HepG2 (cell line): Measurements from ENCODE around the gene MSI2. TPM values are rescaled to one million over a fixed set of nuclear protein-coding genes. Genes with fewer than 3 reads are reported as not detected.

Experiments used
- ATAC-seq: fragments of 200-7000 bp; cut with Tn5 transposase; 3 replicates; pipeline ENCODE4 v1.9.1; 2020; ENCODE audit warnings: mild to moderate bottlenecking, moderate library complexity
- BruUV-seq: library from RNA; stranded (reverse); fragments of 400-500 nt; replicated peaks from 2 replicates; lab custom pipeline; 2021; lab: Mats Ljungman, UMichigan
- CTCF ChIA-PET: fragments of 300-600 bp; formaldehyde crosslinking; extraction: SDS; loops from one replicate; lab custom pipeline; 2021; ENCODE audit warnings: low total read pairs, inconsistent platforms, low intra/inter-chr PET ratio; lab: Yijun Ruan, JAX
- POLR2A ChIA-PET: fragments of 350-600 bp; sonication (Branson Sonifier 250); formaldehyde crosslinking; loops from one replicate; lab custom pipeline; 2020; ENCODE audit warnings: antibody characterized with exemption, inconsistent platforms; lab: Yijun Ruan, JAX
- DNase-seq: peaks from one replicate; pipeline ENCODE4 v3.0.0-alpha.2; 2015; ENCODE audit warnings: low spot score
- FAIRE-seq: peaks from 3 replicates; lab custom pipeline; 2011; peaks lifted over from hg19 to GRCh38; lab: Jason Lieb, UNC
- H2AFZ ChIP-seq: one replicate; pipeline ENCODE4 v1.6.1; 2011; ENCODE audit warnings: low read length, inconsistent platforms
- H3K27ac ChIP-seq: fragments of 300-600 bp; 3 replicates; pipeline ENCODE4 v1.8.0; 2011; ENCODE audit warnings: mixed run types, mild to moderate bottlenecking, mixed read lengths, low read length, inconsistent platforms; ENCODE audit not compliant: insufficient read depth; ENCODE audit errors: extremely low read length
- H3K27me3 ChIP-seq, 2 experiments: fragments of 200-600 bp in 1 of 2; 2 replicates in 1 of 2; 3 replicates in 1 of 2; pipeline versions ENCODE4 v1.6.0 to v1.8.0; 2011; ENCODE audit warnings: low read length in 2 of 2, mild to moderate bottlenecking in 2 of 2, moderate library complexity in 2 of 2, inconsistent platforms in 1 of 2; ENCODE audit not compliant: insufficient read depth in 2 of 2, control insufficient read depth in 1 of 2
- H3K36me3 ChIP-seq, 2 experiments: fragments of 200-600 bp in 1 of 2; replicated peaks in 1 of 2; 2 replicates in 1 of 2; 3 replicates in 1 of 2; pipeline versions ENCODE4 v1.5.1 to v1.8.0; 2011; ENCODE audit warnings: low read length in 2 of 2, inconsistent platforms in 1 of 2; ENCODE audit not compliant: insufficient read depth in 2 of 2, control insufficient read depth in 1 of 2
- H3K4me1 ChIP-seq: 2 replicates; pipeline ENCODE4 v1.5.1; 2012; ENCODE audit warnings: low read length, inconsistent platforms; ENCODE audit not compliant: insufficient read depth
- H3K4me2 ChIP-seq: 2 replicates; pipeline ENCODE4 v1.6.0; 2011; ENCODE audit warnings: low read depth, low read length, inconsistent platforms
- H3K4me3 ChIP-seq, 3 experiments: fragments of 200-600 bp in 1 of 3; sonication (generic), shearing (Covaris generic) in 1 of 3; replicated peaks in 1 of 3; 2 replicates each; pipeline ENCODE4 v1.5.1; 2011 to 2016; ENCODE audit warnings: low read length in 3 of 3, inconsistent platforms in 2 of 3, low read depth in 2 of 3, mild to moderate bottlenecking in 2 of 3, control low read depth in 1 of 3, mixed read lengths in 1 of 3; ENCODE audit not compliant: insufficient read depth in 1 of 3
- H3K79me2 ChIP-seq: one replicate; pipeline ENCODE4 v1.6.1; 2011; ENCODE audit warnings: low read length, inconsistent platforms; ENCODE audit not compliant: insufficient read depth
- H3K9ac ChIP-seq: 2 replicates; pipeline ENCODE4 v1.6.0; 2011; ENCODE audit warnings: mild to moderate bottlenecking, low read depth, low read length, inconsistent platforms; ENCODE audit not compliant: insufficient read depth
- H3K9me3 ChIP-seq: 2 replicates; pipeline ENCODE4 v1.5.1; 2012; ENCODE audit warnings: mild to moderate bottlenecking, low read length
- H4K20me1 ChIP-seq: 2 replicates; pipeline ENCODE4 v1.6.0; 2011; ENCODE audit warnings: inconsistent platforms, mild to moderate bottlenecking, low read length, moderate library complexity; ENCODE audit not compliant: insufficient read depth
- HMG20A ChIP-seq: IDR thresholded peaks from 2 replicates; pipeline ENCODE4 v1.6.1; 2016; ENCODE audit warnings: borderline replicate concordance
- HNF4G ChIP-seq, 2 experiments: sonication (generic) in 1 of 2; formaldehyde crosslinking in 1 of 2; IDR thresholded peaks; 2 replicates each; pipeline versions ENCODE4 v1.4.0 to v1.6.1; 2011 to 2020; ENCODE audit warnings: borderline replicate concordance in 2 of 2, low read depth in 2 of 2, mild to moderate bottlenecking in 2 of 2, low read length in 1 of 2, missing genetic modification reagents in 1 of 2, moderate library complexity in 1 of 2
- HNRNPLL ChIP-seq: fragments of 200-400 bp; formaldehyde crosslinking; IDR thresholded peaks from 2 replicates; pipeline ENCODE4 v1.6.1; 2017; ENCODE audit warnings: mild to moderate bottlenecking, low read depth, low read length; ENCODE audit not compliant: poor library complexity, severe bottlenecking
- ONECUT2 ChIP-seq: sonication (generic); formaldehyde crosslinking; IDR thresholded peaks from 2 replicates; pipeline ENCODE4 v1.4.0; 2020; ENCODE audit warnings: missing genetic modification reagents
- POGZ ChIP-seq: sonication (generic); formaldehyde crosslinking; IDR thresholded peaks from 2 replicates; pipeline ENCODE4 v1.4.0; 2020; ENCODE audit warnings: mild to moderate bottlenecking, missing genetic modification reagents
- PRMT3 ChIP-seq: sonication (generic); formaldehyde crosslinking; IDR thresholded peaks from 2 replicates; pipeline ENCODE4 v1.8.1; 2022; ENCODE audit warnings: low read depth, mild to moderate bottlenecking, moderate library complexity, missing genetic modification reagents, borderline replicate concordance
- RBM22 ChIP-seq: fragments of 200-400 bp; formaldehyde crosslinking; optimal IDR thresholded peaks from 2 replicates; pipeline ENCODE3; 2017; ENCODE audit warnings: mild to moderate bottlenecking, low read length, moderate library complexity
- ZBTB7B ChIP-seq: sonication (generic); formaldehyde crosslinking; IDR thresholded peaks from 2 replicates; pipeline ENCODE4 v1.4.0; 2020; ENCODE audit warnings: missing genetic modification reagents
- ZNF280B ChIP-seq: sonication (generic); formaldehyde crosslinking; IDR thresholded peaks from 2 replicates; pipeline ENCODE4 v1.5.0; 2020; ENCODE audit warnings: missing genetic modification reagents, mild to moderate bottlenecking, borderline replicate concordance
- ZNF362 ChIP-seq: sonication (generic); formaldehyde crosslinking; IDR thresholded peaks from 2 replicates; pipeline ENCODE4 v1.4.0; 2020; ENCODE audit warnings: missing genetic modification reagents, mild to moderate bottlenecking, borderline replicate concordance
- ZNF367 ChIP-seq: sonication (generic); formaldehyde crosslinking; IDR thresholded peaks from 2 replicates; pipeline ENCODE4 v1.4.0; 2020; ENCODE audit warnings: missing genetic modification reagents, borderline replicate concordance
- ZNF382 ChIP-seq: sonication (generic); formaldehyde crosslinking; IDR thresholded peaks from 2 replicates; pipeline ENCODE4 v1.5.0; 2020; ENCODE audit warnings: missing genetic modification reagents, mild to moderate bottlenecking, borderline replicate concordance
- ZNF772 ChIP-seq: sonication (generic); formaldehyde crosslinking; IDR thresholded peaks from 2 replicates; pipeline ENCODE4 v1.5.0; 2020; ENCODE audit warnings: mild to moderate bottlenecking, missing genetic modification reagents
- WGBS: methylation state at CpG from one replicate; pipeline ENCODE4 v1.1.6; 2017; ENCODE audit warnings: low lambda C conversion rate; 5-methylcytosine and 5-hydroxymethylcytosine counted together
- in situ Hi-C: cut with HindIII; loops from 2 replicates; pipeline ENCODE4 v1.10.0; 2017; ENCODE audit warnings: low pct_unique_long_range_greater_than_20kb; ENCODE audit not compliant: extremely low pct_ligation_motif_present
- intact Hi-C: fragments of 100-400 bp; cut with micrococcal nuclease; formaldehyde crosslinking; loops from one replicate; pipeline ENCODE4 v1.10.0; 2022; ENCODE audit not compliant: unreplicated experiment
- polyA plus RNA-seq, 8 experiments: library from polyadenylated mRNA; depleted of rRNA in 3 of 8; stranded (reverse) in 7 of 8; unstranded in 1 of 8; fragments of >200 nt; fragmentation: Illumina TruSeq in 4 of 8; extraction: Trizol in 4 of 8; gene quantifications; 2 replicates each; pipeline versions ENCODE4 v1.2.1 to v1.2.3, GENCODE V29; 2011 to 2016; ENCODE audit warnings: low read depth in 4 of 8, missing spikeins in 1 of 8, mixed read lengths in 1 of 8; ENCODE audit not compliant: insufficient read depth in 1 of 8
- total RNA-seq, 5 experiments: library from RNA; depleted of rRNA; stranded (reverse); fragments of >200 nt; fragmentation: Illumina TruSeq; extraction: Trizol; gene quantifications; 2 replicates each; pipeline ENCODE4 v1.2.3, GENCODE V29; 2016; ENCODE audit warnings: low read depth in 1 of 5

Gene MSI2
- total and polyA plus RNA-seq, 2 of the 13 experiments (the other 11 are each of a cell fraction or from before 2014, with no cell fraction given), result 77.5 to 78.4 TPM

GRCh38 chr17:57577751-57578607 lies 321.7 kb downstream of the MSI2 start (continued):
- peak; percentile 56; the same call in 1 of the 2 replicates for TF ChIP-seq ONECUT2 (CRISPR knock-in tag)
- TF ChIP-seq PRMT3 (CRISPR knock-in tag), result no peak
- no peak; the same call in 1 of the 2 replicates for TF ChIP-seq ZNF362 (CRISPR knock-in tag)
- TF ChIP-seq, all 625 proteins: peak for 213

GRCh38 chr17:57578608-57579225 lies 322.4 kb downstream of the MSI2 start:
- intact Hi-C loops (loop anchor here (5.0 kb wide), 1 partner anchor 61 kb away; no protein-coding TSS in a partner anchor), in situ Hi-C loops (no loop called here)
- Histone ChIP-seq H3K27ac (peak overlapping the region; percentile 75), H3K4me3 (no peak overlapping the region), H2AFZ (no peak overlapping the region), H3K4me1 (peaks cover 87% of the 10 kb centered on the region), H3K9me3 (no peaks in the 10 kb centered on the region), H3K27me3 (no peaks in the 10 kb centered on the region), H3K9ac (peak overlapping the region; percentile 50; the same call in 1 of the 2 replicates), H4K20me1 (no peaks in the 10 kb centered on the region), H3K79me2 (peaks cover 7% of the 10 kb centered on the region), H3K36me3 (peaks cover 0 to 6% of the 10 kb centered on the region in 2 experiments; a peak in 2 of 5 replicates), H3K4me2 (peak overlapping the region; percentile 77; the same call in 1 of the 2 replicates)
- TF ChIP-seq ZNF382 (CRISPR knock-in tag) (0 out of 2 replicates have a peak, but pooled peaks have one; percentile 34), HNF4G (IDR thresholded peaks at IDR 0.05; ENCODE audit: borderline replicate concordance, low read depth, low read length) (no peak), HNF4G (CRISPR knock-in tag; IDR thresholded peaks at IDR 0.05; ENCODE audit: borderline replicate concordance, low read depth) (0 out of 2 replicates have a peak, but pooled peaks have one; percentile 4), HNRNPLL (no peak), ZNF772 (CRISPR knock-in tag) (no peak), ZNF367 (CRISPR knock-in tag) (no peak), RBM22 (peak; percentile 15), ZBTB7B (no peak), ZNF280B (CRISPR knock-in tag) (no peak), HMG20A (CRISPR knock-in tag) (no peak), POGZ (CRISPR knock-in tag) (no peak)
- FAIRE-seq (no peak), DNase-seq (no peak), ATAC-seq (no peak)
- BruUV-seq, result no TSS peak
- 97% methylated on average over 5 of the region's 5 CpGs for WGBS
- ChIA-PET CTCF (no interaction called here), POLR2A (interaction anchor here (0.6 to 8.2 kb wide), 15 partner anchors 17 to 349 kb away, joined by 3 to 113 read pairs (median 7); no protein-coding TSS in a partner anchor)
